Suprapubic skin (tissue), 4 donors: ENCODE measurements around the gene MSX2.

Experiments
- CTCF ChIP-seq, 2 donors: fragments of 200-600 bp in 1 of 2; fragments of 450-650 bp in 1 of 2; sonication (generic) in 1 of 2; IDR thresholded peaks; one replicate each; pipeline ENCODE4 v1.5.1; 2016 to 2019; ENCODE audit warnings: antibody characterized with exemption in 2 of 2, mild to moderate bottlenecking in 1 of 2, moderate library complexity in 1 of 2
- EP300 ChIP-seq: sonication (generic); formaldehyde crosslinking; IDR thresholded peaks from one replicate; pipeline ENCODE4 v1.6.1; 2017; ENCODE audit warnings: antibody characterized with exemption
- POLR2A ChIP-seq, 2 donors: fragments of 450-650 bp; IDR thresholded peaks; one replicate each; pipeline ENCODE4 v1.6.1; 2017; ENCODE audit warnings: antibody characterized with exemption in 2 of 2, mild to moderate bottlenecking in 2 of 2, moderate library complexity in 2 of 2
- POLR2AphosphoS5 ChIP-seq, 3 donors: sonication (generic); formaldehyde crosslinking; IDR thresholded peaks; one replicate each; pipeline ENCODE4 v1.6.1; 2017; ENCODE audit warnings: antibody characterized with exemption in 3 of 3

- TF ChIP-seq POLR2A (IDR thresholded peaks at IDR 0.05) (no peak), CTCF (IDR thresholded peaks at IDR 0.05) (no peak), EP300 (no peak), POLR2AphosphoS5 (IDR thresholded peaks at IDR 0.05) (no peak)
These were observed 36.9 kb upstream of the MSX2 start for GRCh38 chr5:174687503-174687902.
